Trophoblast cell (in vitro differentiated cells and primary cell): ENCODE results near the gene ERBB4.

Experiments
- DNase-seq, 2 donors: peaks; one replicate each; pipeline ENCODE4 v3.0.0-alpha.2; 2016
- H2AFZ ChIP-seq: 2 replicates; pipeline ENCODE4 v1.6.1; 2013; ENCODE audit warnings: low read length, moderate library complexity, mild to moderate bottlenecking; ENCODE audit not compliant: insufficient read depth, poor library complexity
- H2AK5ac ChIP-seq: 2 replicates; pipeline ENCODE4 v1.6.1; 2013; ENCODE audit warnings: mild to moderate bottlenecking, low read length
- H2BK120ac ChIP-seq: 2 replicates; pipeline ENCODE4 v1.6.1; 2013; ENCODE audit warnings: low read length, mild to moderate bottlenecking, moderate library complexity; ENCODE audit not compliant: insufficient read depth, poor library complexity
- H2BK12ac ChIP-seq: 2 replicates; pipeline ENCODE4 v1.6.1; 2013; ENCODE audit warnings: mild to moderate bottlenecking, low read length, moderate library complexity
- H2BK5ac ChIP-seq: 2 replicates; pipeline ENCODE4 v1.6.1; 2013; ENCODE audit warnings: low read length, low read depth, moderate library complexity, mild to moderate bottlenecking; ENCODE audit not compliant: poor library complexity
- H3K14ac ChIP-seq: 2 replicates; pipeline ENCODE4 v1.6.1; 2013; ENCODE audit warnings: mild to moderate bottlenecking, low read length
- H3K18ac ChIP-seq: 2 replicates; pipeline ENCODE4 v1.6.1; 2013; ENCODE audit warnings: mild to moderate bottlenecking, low read length
- H3K23ac ChIP-seq: 2 replicates; pipeline ENCODE4 v1.6.1; 2013; ENCODE audit warnings: low read length
- H3K27ac ChIP-seq: 2 replicates; pipeline ENCODE4 v1.5.1; 2013; ENCODE audit warnings: low read depth, mild to moderate bottlenecking, inconsistent platforms, low read length, moderate library complexity
- H3K27me3 ChIP-seq: 2 replicates; pipeline ENCODE4 v1.6.1; 2013; ENCODE audit warnings: inconsistent platforms, mild to moderate bottlenecking, low read length, moderate library complexity; ENCODE audit not compliant: insufficient read depth
- H3K36me3 ChIP-seq, 2 experiments: 1 replicate in 1 of 2; 2 replicates in 1 of 2; pipeline ENCODE4 v1.6.1; 2013; ENCODE audit warnings: low read length in 2 of 2, mild to moderate bottlenecking in 2 of 2, moderate library complexity in 1 of 2; ENCODE audit not compliant: insufficient read depth in 2 of 2, control insufficient read depth in 1 of 2
- H3K4ac ChIP-seq: 2 replicates; pipeline ENCODE4 v1.6.1; 2013; ENCODE audit warnings: low read depth, mild to moderate bottlenecking, low read length, moderate library complexity
- H3K4me1 ChIP-seq, 2 experiments: 1 replicate in 1 of 2; 2 replicates in 1 of 2; pipeline ENCODE4 v1.6.1; 2013; ENCODE audit warnings: low read length in 2 of 2, mild to moderate bottlenecking in 2 of 2, moderate library complexity in 1 of 2; ENCODE audit not compliant: insufficient read depth in 2 of 2, control insufficient read depth in 1 of 2
- H3K4me2 ChIP-seq: 2 replicates; pipeline ENCODE4 v1.6.1; 2013; ENCODE audit warnings: inconsistent platforms, mild to moderate bottlenecking, low read length, moderate library complexity
- H3K4me3 ChIP-seq: 2 replicates; pipeline ENCODE4 v1.5.1; 2013; ENCODE audit warnings: mild to moderate bottlenecking, low read depth, low read length, inconsistent platforms
- H3K79me1 ChIP-seq: one replicate; pipeline ENCODE4 v1.6.1; 2013; ENCODE audit warnings: low read length
- H3K79me2 ChIP-seq: 2 replicates; pipeline ENCODE4 v1.6.1; 2013; ENCODE audit warnings: low read length, mild to moderate bottlenecking; ENCODE audit not compliant: control insufficient read depth, insufficient read depth, poor library complexity
- H3K9ac ChIP-seq: 2 replicates; pipeline ENCODE4 v1.6.1; 2013; ENCODE audit warnings: mild to moderate bottlenecking, low read length
- H3K9me3 ChIP-seq: 2 replicates; pipeline ENCODE4 v1.6.1; 2013; ENCODE audit warnings: low read depth, mild to moderate bottlenecking, control low read depth, inconsistent platforms, low read length; ENCODE audit not compliant: insufficient read depth
- H4K12ac ChIP-seq: 2 replicates; pipeline ENCODE4 v1.6.1; 2013; ENCODE audit warnings: low read depth, mild to moderate bottlenecking, low read length, moderate library complexity
- H4K8ac ChIP-seq: 2 replicates; pipeline ENCODE4 v1.6.1; 2013; ENCODE audit warnings: low read depth, mild to moderate bottlenecking, low read length, moderate library complexity
- H4K91ac ChIP-seq: one replicate; pipeline ENCODE4 v1.6.1; 2013; ENCODE audit warnings: low read depth, mild to moderate bottlenecking, low read length, moderate library complexity
- WGBS: extraction: QIAGEN DNeasy Blood & Tissue Kit; methylation state at CpG from one replicate; pipeline ENCODE4 v1.1.7; 2013; ENCODE audit warnings: missing lambda C conversion rate; ENCODE audit not compliant: insufficient read length, insufficient coverage; ENCODE audit errors: extremely low coverage; 5-methylcytosine and 5-hydroxymethylcytosine counted together

Gene ERBB4

DNA sequence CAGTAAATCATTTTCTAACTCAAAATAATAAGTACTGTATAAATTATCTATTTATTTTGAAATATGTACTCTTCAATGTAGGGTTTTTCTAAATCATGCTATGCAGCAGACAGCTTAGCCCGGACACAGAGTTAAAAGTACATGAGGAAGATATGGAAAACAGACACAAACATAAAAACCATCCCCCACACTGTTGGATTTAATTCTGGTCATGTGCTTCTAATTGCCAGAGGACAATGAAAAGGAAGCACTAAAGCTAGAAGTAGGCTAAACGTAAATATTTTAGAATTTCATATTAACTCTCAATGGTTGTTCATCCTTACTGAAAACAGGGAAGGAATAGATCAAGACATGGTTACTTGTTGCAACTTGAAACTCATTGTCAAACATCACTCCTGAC is 420.7 kb downstream of the ERBB4 start:
- Histone ChIP-seq H3K79me1 (no peaks in the 10 kb centered on the region), H3K27ac (no peak overlapping the region), H3K18ac (no peak overlapping the region), H2AFZ (no peak overlapping the region), H3K4me2 (no peak overlapping the region), H3K36me3 (no peaks in the 10 kb centered on the region), H2BK12ac (no peak overlapping the region), H4K8ac (no peak overlapping the region), H2BK120ac (no peak overlapping the region), H3K23ac (no peak overlapping the region), H3K14ac (no peak overlapping the region), H3K27me3 (no peaks in the 10 kb centered on the region), H2AK5ac (no peak overlapping the region), H3K4me1 (no peaks in the 10 kb centered on the region), H3K79me2 (no peaks in the 10 kb centered on the region), H3K9ac (no peak overlapping the region), H3K9me3 (no peaks in the 10 kb centered on the region), H2BK5ac (no peak overlapping the region), H4K12ac (no peak overlapping the region), H3K4me3 (no peak overlapping the region), H4K91ac (no peak overlapping the region), H3K4ac (no peak overlapping the region)
- no CpG with 5 or more reads among the region's 2 CpGs for WGBS
- no peak for DNase-seq

DNA sequence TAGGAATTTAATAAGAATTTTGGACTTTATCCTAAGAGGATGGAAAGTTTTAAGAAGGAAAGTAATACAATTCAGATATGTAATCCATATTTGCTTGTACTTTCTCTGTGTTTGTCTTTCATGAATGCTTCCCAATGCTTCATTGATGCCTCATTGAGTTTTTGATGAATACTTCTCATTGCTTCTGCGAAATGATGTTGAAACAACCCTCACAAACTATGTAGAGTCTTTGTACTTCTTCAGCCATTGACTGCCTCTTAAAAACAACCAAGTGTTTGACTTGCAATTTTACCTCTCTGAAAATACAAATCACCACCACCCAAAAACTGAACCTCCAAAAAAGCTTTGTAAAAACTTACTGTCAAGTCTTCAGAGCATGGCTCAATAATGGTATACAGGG is 424.1 kb downstream of the ERBB4 start:
- no peak overlapping the region for H4K91ac ChIP-seq
- H3K79me2 ChIP-seq, result no peaks in the 10 kb centered on the region
- no peak overlapping the region for H3K4ac ChIP-seq
- H2AFZ ChIP-seq, result no peak overlapping the region
- no peak overlapping the region for H3K4me2 ChIP-seq
- H2BK12ac ChIP-seq, result no peak overlapping the region
- no peak overlapping the region for H4K12ac ChIP-seq
- H3K18ac ChIP-seq, result no peak overlapping the region
- H3K23ac ChIP-seq, result no peak overlapping the region
- peak; percentile 28 to 67 for DNase-seq
- no peak overlapping the region for H2AK5ac ChIP-seq
- no peaks in the 10 kb centered on the region for H3K36me3 ChIP-seq
- no peak overlapping the region for H3K9ac ChIP-seq
- H3K9me3 ChIP-seq, result no peaks in the 10 kb centered on the region
- H2BK5ac ChIP-seq, result no peak overlapping the region
- H3K14ac ChIP-seq, result no peak overlapping the region
- H3K27me3 ChIP-seq, result no peaks in the 10 kb centered on the region
- H3K4me1 ChIP-seq, result no peaks in the 10 kb centered on the region
- no peak overlapping the region for H4K8ac ChIP-seq
- no peaks in the 10 kb centered on the region for H3K79me1 ChIP-seq
- no CpG with 5 or more reads among the region's 1 CpG for WGBS
- H3K4me3 ChIP-seq, result no peak overlapping the region
- no peak overlapping the region for H2BK120ac ChIP-seq
- no peak overlapping the region for H3K27ac ChIP-seq

DNA sequence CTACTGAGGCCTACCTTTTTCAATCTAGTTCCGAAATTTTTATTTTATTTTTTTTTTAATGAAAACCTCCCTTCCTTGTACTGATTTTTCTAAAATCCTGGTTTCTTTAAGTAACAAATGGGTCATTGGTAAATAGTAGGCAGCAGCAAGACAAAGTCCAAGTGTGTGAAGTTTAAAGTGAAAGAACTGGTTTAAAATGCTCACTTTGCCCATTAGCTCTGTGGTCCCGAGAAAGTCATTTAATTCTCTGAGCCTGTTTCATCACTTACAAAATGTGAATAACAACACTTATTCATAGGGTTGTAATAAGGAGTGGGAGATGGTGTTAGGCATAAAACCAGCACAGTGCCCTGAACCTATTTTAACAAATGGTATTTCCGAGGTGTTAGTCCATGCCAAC is 426.2 kb downstream of the ERBB4 start:
- Histone ChIP-seq H3K4me1 (no peaks in the 10 kb centered on the region), H2BK120ac (no peak overlapping the region), H3K4me2 (no peak overlapping the region), H3K27ac (no peak overlapping the region), H3K27me3 (no peaks in the 10 kb centered on the region), H3K79me2 (no peaks in the 10 kb centered on the region), H2BK12ac (no peak overlapping the region), H3K18ac (no peak overlapping the region), H3K36me3 (no peaks in the 10 kb centered on the region), H3K4me3 (no peak overlapping the region), H3K9ac (no peak overlapping the region), H2BK5ac (no peak overlapping the region), H4K8ac (no peak overlapping the region), H3K14ac (no peak overlapping the region), H2AK5ac (no peak overlapping the region), H3K79me1 (no peaks in the 10 kb centered on the region), H3K23ac (no peak overlapping the region), H3K4ac (no peak overlapping the region), H3K9me3 (no peaks in the 10 kb centered on the region), H2AFZ (no peak overlapping the region), H4K91ac (no peak overlapping the region), H4K12ac (no peak overlapping the region)
- no CpG with 5 or more reads among the region's 3 CpGs for WGBS
- no peak for DNase-seq

DNA sequence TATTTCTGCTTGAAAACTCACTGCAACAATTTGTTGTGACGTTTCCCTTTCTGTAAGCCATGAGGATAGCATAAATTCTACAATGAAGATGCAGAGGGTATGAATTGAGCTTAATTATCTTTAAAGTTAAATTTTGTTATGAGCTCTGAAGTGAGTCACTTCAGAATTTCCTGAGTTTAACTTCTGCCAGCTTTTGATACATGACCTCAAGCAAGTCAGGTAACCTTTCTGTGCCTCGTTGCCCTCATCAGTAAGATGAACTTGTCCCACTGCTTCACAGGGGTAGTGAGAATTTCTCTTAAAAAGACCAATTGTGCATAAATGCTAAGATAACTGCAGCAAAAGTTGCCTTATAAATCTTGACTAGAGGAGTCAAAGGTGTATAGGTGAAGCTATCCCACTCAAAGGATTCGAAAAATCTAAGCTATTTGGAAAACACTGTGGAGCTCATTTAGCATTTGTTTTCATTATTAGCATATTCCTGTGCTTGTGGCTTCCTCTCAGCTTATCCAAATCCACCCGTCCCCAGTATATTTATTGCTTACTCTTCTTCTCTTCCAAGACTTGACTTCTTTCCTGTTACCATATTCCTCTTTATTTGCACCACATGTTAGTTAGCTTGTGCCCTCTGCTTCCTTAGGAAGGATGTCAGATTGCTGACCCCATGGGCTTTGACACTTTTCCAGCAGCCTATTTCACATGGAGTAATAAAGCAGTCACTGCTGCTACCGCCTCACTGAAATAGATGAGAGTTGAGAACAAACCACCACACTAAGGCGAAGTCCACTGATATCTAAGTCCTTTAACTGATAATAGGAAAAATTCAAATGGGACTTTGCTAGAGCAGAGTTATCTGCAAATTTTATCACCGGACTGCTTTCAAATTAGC is 428.6 kb downstream of the ERBB4 start:
- Histone ChIP-seq H3K36me3 (no peaks in the 10 kb centered on the region), H4K12ac (no peak overlapping the region), H2BK120ac (no peak overlapping the region), H3K79me1 (no peaks in the 10 kb centered on the region), H3K18ac (no peak overlapping the region), H3K4ac (no peak overlapping the region), H4K8ac (no peak overlapping the region), H3K4me1 (no peaks in the 10 kb centered on the region), H2AK5ac (no peak overlapping the region), H3K27me3 (no peaks in the 10 kb centered on the region), H3K27ac (no peak overlapping the region), H3K9ac (no peak overlapping the region), H2BK12ac (no peak overlapping the region), H2AFZ (no peak overlapping the region), H2BK5ac (no peak overlapping the region), H3K4me2 (no peak overlapping the region), H3K14ac (no peak overlapping the region), H3K79me2 (no peaks in the 10 kb centered on the region), H4K91ac (no peak overlapping the region), H3K9me3 (peaks cover 7% of the 10 kb centered on the region), H3K23ac (no peak overlapping the region), H3K4me3 (no peak overlapping the region)
- no CpG with 5 or more reads among the region's 7 CpGs for WGBS
- DNase-seq, result no peak
